Karpas-422 (cell line): Measurements from ENCODE around the gene RPS6KL1. TPM values are rescaled to one million over a fixed set of nuclear protein-coding genes. Genes with fewer than 3 reads are reported as not detected.
"Not testable (repeated sequence)": the region's sequence is repeated elsewhere in the genome, so short reads cannot be mapped to it uniquely, and the experiment has no call there.

Experiments used
- DNase-seq: peaks from one replicate; pipeline ENCODE4 v3.0.0-alpha.2; 2015
- H2AFZ ChIP-seq: fragments of 200-600 bp; sonication (generic); 2 replicates; pipeline ENCODE4 v1.6.1; 2014; ENCODE audit warnings: antibody characterized with exemption, low read length, mixed read lengths
- H3K27ac ChIP-seq: fragments of 200-600 bp; sonication (generic); 2 replicates; pipeline ENCODE4 v1.5.1; 2014; ENCODE audit warnings: mild to moderate bottlenecking, low read length, moderate library complexity
- H3K27me3 ChIP-seq: fragments of 200-600 bp; sonication (generic); 2 replicates; pipeline ENCODE4 v1.6.1; 2014; ENCODE audit warnings: low read length, mixed read lengths
- H3K36me3 ChIP-seq: fragments of 200-600 bp; sonication (generic); 2 replicates; pipeline ENCODE4 v1.6.1; 2014; ENCODE audit warnings: low read length, mixed read lengths; ENCODE audit not compliant: insufficient read depth
- H3K4me1 ChIP-seq: fragments of 200-600 bp; sonication (generic); 2 replicates; pipeline ENCODE4 v1.6.1; 2014; ENCODE audit warnings: mild to moderate bottlenecking, low read length, mixed read lengths
- H3K4me2 ChIP-seq: fragments of 200-600 bp; sonication (generic); 2 replicates; pipeline ENCODE4 v1.6.1; 2014; ENCODE audit warnings: low read length, low read depth, mild to moderate bottlenecking; ENCODE audit not compliant: poor library complexity, severe bottlenecking
- H3K4me3 ChIP-seq: fragments of 200-600 bp; sonication (generic); 2 replicates; pipeline ENCODE4 v1.5.1; 2014; ENCODE audit warnings: mild to moderate bottlenecking, antibody characterized with exemption, low read length, mixed read lengths
- H3K79me2 ChIP-seq: fragments of 200-600 bp; sonication (generic); 2 replicates; pipeline ENCODE4 v1.6.1; 2014; ENCODE audit warnings: mild to moderate bottlenecking, low read length, mixed read lengths
- H3K9ac ChIP-seq: fragments of 200-600 bp; sonication (generic); 2 replicates; pipeline ENCODE4 v1.6.0; 2014; ENCODE audit warnings: low read length
- H3K9me2 ChIP-seq: fragments of 200-600 bp; sonication (generic), shearing (Covaris generic); replicated peaks from 2 replicates; pipeline ENCODE4 v1.6.0; 2014; ENCODE audit warnings: mild to moderate bottlenecking, low read length, moderate library complexity; ENCODE audit not compliant: insufficient read depth
- H3K9me3 ChIP-seq: fragments of 300-700, 200-600 bp; sonication (generic); 2 replicates; pipeline ENCODE4 v1.6.1; 2014; ENCODE audit warnings: low read length, mixed read lengths
- H4K20me1 ChIP-seq: fragments of 200-600 bp; sonication (generic); 2 replicates; pipeline ENCODE4 v1.6.1; 2014; ENCODE audit warnings: mild to moderate bottlenecking, antibody characterized with exemption, low read length, low read depth; ENCODE audit not compliant: insufficient read depth
- total RNA-seq: library from RNA; depleted of rRNA; stranded (reverse); fragments of >200 nt; shearing (Covaris generic); gene quantifications from 2 replicates; pipeline ENCODE4 v1.2.3, GENCODE V29; 2014; ENCODE audit warnings: low replicate concordance

RPS6KL1 gene
- total RNA-seq, 1 experiment from 2014 or later: 34.3 TPM

DNA sequence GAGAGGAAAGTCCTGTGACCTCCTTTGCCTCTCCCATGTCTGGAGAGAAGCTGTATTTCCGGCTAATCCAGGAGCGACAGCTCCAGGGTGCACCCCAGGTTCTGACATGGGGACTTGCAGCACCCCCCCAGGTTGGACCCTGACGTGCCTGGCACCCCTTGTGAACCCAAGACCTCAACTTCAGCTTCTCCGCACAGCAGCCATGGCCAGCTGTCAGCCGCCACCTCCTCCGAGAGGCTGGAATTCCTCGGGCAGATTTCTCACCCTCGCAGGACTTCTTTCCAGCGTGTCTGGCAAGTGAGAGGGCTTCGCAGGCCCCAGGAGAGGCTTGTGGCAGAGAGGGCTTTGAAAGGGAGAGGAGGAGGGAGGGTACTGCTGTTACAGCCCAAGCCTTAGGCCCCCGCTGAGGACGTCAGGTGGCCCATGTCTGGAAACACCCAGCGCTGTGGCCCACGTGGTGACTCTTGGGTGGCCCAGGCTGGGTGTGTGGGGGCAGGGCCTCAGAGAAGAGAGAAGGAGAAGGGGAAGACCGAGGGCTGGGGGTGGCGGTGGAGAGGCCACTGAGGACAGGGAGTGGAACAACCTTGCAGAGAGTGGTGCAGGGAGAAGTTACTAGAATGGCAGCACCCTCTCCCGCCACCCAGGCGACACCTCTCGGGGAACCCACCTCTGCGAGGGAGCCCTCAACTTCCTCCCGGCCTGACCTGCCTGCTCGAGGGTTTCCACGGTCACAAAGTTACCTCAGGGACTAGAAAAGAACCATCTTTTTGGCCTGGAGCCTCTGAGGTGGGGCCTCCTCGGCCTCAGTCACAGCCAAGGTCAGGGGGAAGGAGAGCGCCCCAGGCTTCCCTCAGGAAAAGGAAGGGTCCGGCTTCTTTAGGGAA, 11.7 kb upstream of the RPS6KL1 start:
- Histone ChIP-seq H3K36me3 (no peaks in the 10 kb centered on the region), H3K79me2 (no peaks in the 10 kb centered on the region), H3K27ac (peak overlapping the region; percentile 98), H4K20me1 (no peaks in the 10 kb centered on the region), H3K9me3 (no peaks in the 10 kb centered on the region), H3K27me3 (no peaks in the 10 kb centered on the region), H3K4me1 (peaks cover 88% of the 10 kb centered on the region), H3K4me2 (peak overlapping the region; percentile 46), H3K9me2 (no peaks in the 10 kb centered on the region), H2AFZ (no peak overlapping the region; the same call in 1 of the 2 replicates), H3K4me3 (no peak overlapping the region; the same call in 1 of the 2 replicates), H3K9ac (peak overlapping the region; percentile 60)
- DNase-seq: no peak

- peak; percentile 77 for DNase-seq
- Histone ChIP-seq H3K27me3 (no peaks in the 10 kb centered on the region), H3K4me3 (no peak overlapping the region), H2AFZ (peak overlapping the region; percentile 70), H3K4me2 (peak overlapping the region; percentile 46), H4K20me1 (no peaks in the 10 kb centered on the region), H3K79me2 (no peaks in the 10 kb centered on the region), H3K9ac (peak overlapping the region; percentile 60), H3K9me3 (no peaks in the 10 kb centered on the region), H3K4me1 (peaks cover 88% of the 10 kb centered on the region), H3K27ac (peak overlapping the region; percentile 98), H3K9me2 (no peaks in the 10 kb centered on the region), H3K36me3 (no peaks in the 10 kb centered on the region)
Measured at GRCh38 chr14:74934041-74934440, 11.0 kb upstream of the RPS6KL1 start.

DNA sequence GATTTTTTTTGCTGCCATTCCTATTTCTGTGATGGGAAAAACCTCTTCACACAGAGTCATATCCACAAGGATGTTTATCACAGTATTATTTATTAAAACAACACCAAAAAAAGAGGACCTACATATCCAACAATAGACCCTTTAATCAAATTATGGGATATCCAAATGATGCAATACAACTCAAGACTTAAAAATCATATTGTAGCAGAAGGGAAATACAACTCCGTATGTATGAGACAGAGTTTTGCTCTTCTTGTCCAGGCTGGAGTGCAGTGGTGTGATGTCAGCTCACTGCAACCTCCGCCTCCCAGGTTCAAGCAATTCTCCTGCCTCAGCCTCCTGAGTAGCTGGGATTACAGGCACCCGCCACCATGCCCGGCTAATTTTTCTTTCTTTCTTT, 9.9 kb upstream of the RPS6KL1 start:
- peak overlapping the region; percentile 52 for H3K9ac ChIP-seq
- peak; percentile 56 for DNase-seq
- not testable (repeated sequence) for H3K36me3 ChIP-seq, H4K20me1 ChIP-seq, H3K9me3 ChIP-seq, H3K79me2 ChIP-seq, H3K27me3 ChIP-seq, H3K9me2 ChIP-seq
- H3K4me3 ChIP-seq: peak overlapping the region; percentile 7
- peaks cover 80% of the 10 kb centered on the region for H3K4me1 ChIP-seq
- peak overlapping the region; percentile 81 for H2AFZ ChIP-seq
- H3K4me2 ChIP-seq: peak overlapping the region; percentile 52
- H3K27ac ChIP-seq: peak overlapping the region; percentile 98

DNA sequence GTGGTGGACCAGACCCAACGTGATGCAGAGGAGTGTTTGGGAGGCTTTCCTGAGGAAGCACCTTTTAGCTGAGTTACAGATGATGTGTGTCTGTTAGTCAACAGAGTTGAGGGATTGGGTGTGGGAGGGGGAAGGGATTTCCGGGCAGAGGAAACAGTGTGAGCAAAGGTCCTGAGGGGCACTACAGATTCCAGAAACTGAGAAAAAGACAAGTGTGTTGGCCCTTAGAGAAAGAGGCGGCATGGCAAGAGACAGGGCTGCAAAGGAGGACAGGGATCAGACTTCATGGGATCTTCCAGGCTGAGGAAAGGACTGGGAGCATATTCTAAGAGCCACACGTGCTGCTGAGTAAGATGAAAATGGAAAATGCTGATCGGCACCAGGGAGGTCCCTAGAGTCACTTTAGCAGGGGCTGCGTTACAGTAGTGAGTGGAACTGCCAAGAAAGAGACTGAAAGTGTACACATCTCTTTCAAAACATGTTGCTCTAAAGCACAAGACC, 9.4 kb upstream of the RPS6KL1 start:
- no peaks in the 10 kb centered on the region for H3K27me3 ChIP-seq
- no peaks in the 10 kb centered on the region for H3K9me2 ChIP-seq
- H3K9me3 ChIP-seq: no peaks in the 10 kb centered on the region
- no peaks in the 10 kb centered on the region for H4K20me1 ChIP-seq
- peak overlapping the region; percentile 7 for H3K4me3 ChIP-seq
- H3K4me1 ChIP-seq: peaks cover 76% of the 10 kb centered on the region
- H3K27ac ChIP-seq: peak overlapping the region; percentile 98
- peak; percentile 75 for DNase-seq
- peak overlapping the region; percentile 81 for H2AFZ ChIP-seq
- H3K36me3 ChIP-seq: no peaks in the 10 kb centered on the region
- peak overlapping the region; percentile 52 for H3K9ac ChIP-seq
- H3K79me2 ChIP-seq: no peaks in the 10 kb centered on the region
- H3K4me2 ChIP-seq: peak overlapping the region; percentile 52

DNA sequence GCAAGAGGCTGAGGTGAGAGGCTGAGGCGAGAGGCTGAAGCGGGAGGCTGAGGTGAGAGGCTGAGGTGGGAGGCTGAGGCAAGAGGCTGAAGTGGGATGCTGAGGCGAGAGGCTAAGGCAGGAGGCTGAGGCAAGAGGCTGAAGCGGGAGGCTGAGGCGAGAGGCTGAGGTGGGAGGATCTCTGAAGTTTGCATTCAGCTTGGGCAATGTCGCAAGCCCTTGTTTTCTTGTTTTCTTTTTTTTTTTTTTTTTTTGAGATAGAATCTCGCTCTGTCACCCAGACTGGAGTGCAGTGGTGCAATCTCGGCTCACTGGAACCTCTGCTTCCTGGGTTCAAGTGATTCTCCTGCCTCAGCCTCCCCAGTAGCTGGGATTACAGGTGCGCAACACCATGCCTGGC, 8.7 kb upstream of the RPS6KL1 start:
- Histone ChIP-seq H3K4me1 (peaks cover 70% of the 10 kb centered on the region), H3K27ac (peak overlapping the region; percentile 89)
- H3K79me2 ChIP-seq, H3K36me3 ChIP-seq, H4K20me1 ChIP-seq, H3K4me3 ChIP-seq, H3K9me3 ChIP-seq, H3K9me2 ChIP-seq, H3K9ac ChIP-seq, H3K4me2 ChIP-seq, H2AFZ ChIP-seq, DNase-seq, H3K27me3 ChIP-seq: not testable (repeated sequence)

- DNase-seq: no peak
Measured at GRCh38 chr14:74929242-74929641, 6.2 kb upstream of the RPS6KL1 start.

DNA sequence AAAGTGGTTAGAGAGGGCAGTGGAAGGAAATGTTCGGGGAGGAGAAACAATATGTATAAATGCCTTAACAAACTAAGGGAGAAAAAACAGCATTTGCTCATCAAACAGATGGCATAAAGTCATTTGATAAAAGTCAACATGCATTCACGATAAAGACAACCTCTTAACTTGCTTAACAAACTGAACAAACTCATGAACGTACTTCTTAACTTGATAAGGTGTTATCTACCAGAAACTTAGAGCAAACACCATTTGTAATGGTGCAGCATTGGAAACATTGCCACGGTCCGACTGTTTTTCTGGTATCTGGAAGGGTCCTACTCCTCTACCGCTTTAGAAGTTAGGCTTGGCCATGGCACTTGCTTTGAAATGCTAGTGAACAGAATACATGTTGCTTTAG, 4.2 kb upstream of the RPS6KL1 start:
- Histone ChIP-seq H3K4me2 (no peak overlapping the region), H3K27ac (no peak overlapping the region), H2AFZ (peak overlapping the region; percentile 4; the same call in 1 of the 2 replicates), H3K36me3 (no peaks in the 10 kb centered on the region), H3K79me2 (peaks cover 5% of the 10 kb centered on the region), H4K20me1 (no peaks in the 10 kb centered on the region), H3K4me1 (peaks cover 45% of the 10 kb centered on the region), H3K4me3 (no peak overlapping the region), H3K9me2 (no peaks in the 10 kb centered on the region), H3K9ac (no peak overlapping the region), H3K9me3 (no peaks in the 10 kb centered on the region), H3K27me3 (no peaks in the 10 kb centered on the region)
- no peak for DNase-seq

More at GRCh38 chr14:74929242-74929641, 6.2 kb upstream of the RPS6KL1 start:
- H3K27ac ChIP-seq: peak overlapping the region; percentile 89
- H3K9me3 ChIP-seq: no peaks in the 10 kb centered on the region
- H3K79me2 ChIP-seq: no peaks in the 10 kb centered on the region
- H3K4me1 ChIP-seq: peaks cover 57% of the 10 kb centered on the region
- peak overlapping the region; percentile 52 for H3K4me2 ChIP-seq
- H3K9me2 ChIP-seq: no peaks in the 10 kb centered on the region
- H2AFZ ChIP-seq: peak overlapping the region; percentile 34
- H3K4me3 ChIP-seq: peak overlapping the region; percentile 10; the same call in 1 of the 2 replicates
- peak overlapping the region; percentile 43 for H3K9ac ChIP-seq
- no peaks in the 10 kb centered on the region for H3K36me3 ChIP-seq
- no peaks in the 10 kb centered on the region for H3K27me3 ChIP-seq
- no peaks in the 10 kb centered on the region for H4K20me1 ChIP-seq

DNA sequence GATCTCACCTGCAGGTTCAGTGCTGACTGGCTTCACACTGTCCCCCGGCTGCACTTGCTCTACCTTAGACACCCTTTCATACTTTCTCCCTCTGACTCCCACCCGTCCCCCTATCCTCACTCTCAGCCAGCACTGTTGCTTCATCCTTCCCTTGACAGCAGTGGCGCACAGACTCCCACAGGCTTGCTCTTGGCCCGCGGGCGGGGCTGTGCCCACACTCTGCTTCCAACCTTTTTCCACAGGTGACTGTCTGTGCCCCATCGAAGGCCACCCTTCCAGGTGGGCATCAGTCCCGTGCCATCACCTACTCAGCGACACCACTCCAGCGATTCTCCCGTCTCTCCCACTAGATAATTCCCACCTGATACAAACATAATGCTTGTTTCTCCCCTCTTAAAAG, 1.0 kb upstream of the RPS6KL1 start:
- Histone ChIP-seq H4K20me1 (no peaks in the 10 kb centered on the region), H3K4me3 (no peak overlapping the region), H3K4me2 (peak overlapping the region; percentile 24), H3K9ac (no peak overlapping the region), H3K4me1 (peaks cover 26% of the 10 kb centered on the region), H3K9me2 (no peaks in the 10 kb centered on the region), H2AFZ (no peak overlapping the region), H3K79me2 (peaks cover 7% of the 10 kb centered on the region), H3K36me3 (no peaks in the 10 kb centered on the region), H3K27me3 (no peaks in the 10 kb centered on the region), H3K9me3 (no peaks in the 10 kb centered on the region), H3K27ac (peak overlapping the region; percentile 34; the same call in 1 of the 2 replicates)
- no peak for DNase-seq
